ENCODE results near the gene ALDH1A2. TPM values are rescaled to one million over a fixed set of nuclear protein-coding genes. Genes with fewer than 3 reads are reported as not detected.
"Not testable (repeated sequence)": the region's sequence is repeated elsewhere in the genome, so short reads cannot be mapped to it uniquely, and the experiment has no call there.

The ALDH1A2 gene
- total RNA-seq, 1 donor, result 2.1 TPM

DNA sequence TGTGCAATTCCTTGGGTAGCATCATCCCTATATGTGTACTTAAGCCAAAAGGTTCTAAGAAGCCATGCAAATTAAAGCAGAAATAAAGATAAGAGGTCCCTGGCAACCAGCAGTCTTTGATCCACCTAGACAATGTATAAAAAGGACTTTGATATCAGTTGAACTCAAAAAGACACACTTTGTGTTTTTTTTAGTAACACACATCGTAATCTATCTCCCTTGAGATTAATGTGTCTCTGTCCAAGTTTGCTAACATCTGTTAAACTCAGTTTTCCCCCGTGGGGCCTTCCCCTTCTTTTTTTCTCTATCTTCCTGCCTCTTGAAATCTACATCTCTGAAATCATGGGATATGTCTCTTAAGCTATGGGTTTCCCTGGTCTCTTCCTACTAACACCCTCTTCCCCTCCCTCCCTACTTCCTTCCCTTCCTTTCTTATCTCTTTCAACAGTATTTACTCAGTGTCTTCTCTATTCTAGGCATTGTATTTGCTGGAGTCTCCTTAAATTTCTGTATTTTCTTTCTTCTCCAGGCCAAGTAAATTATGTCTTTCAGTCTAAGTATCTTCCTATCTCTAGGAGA is 27.7 kb downstream of the ALDH1A2 start:
- TF ChIP-seq CTCF (IDR thresholded peaks at IDR 0.05; ENCODE audit: insufficient read depth, low read length), result no peak
- H3K4me3 ChIP-seq (ENCODE audit: low read depth, low read length), result no peak overlapping the region
- DNase-seq (ENCODE audit: low read depth), result no peak

GRCh38 chr15:58036579-58036978 is 28.9 kb downstream of the ALDH1A2 start:
- no peak overlapping the region for H3K4me3 ChIP-seq (ENCODE audit: low read depth, low read length)
- no peak for DNase-seq (ENCODE audit: low read depth)
- TF ChIP-seq CTCF (IDR thresholded peaks at IDR 0.05; ENCODE audit: insufficient read depth, low read length), result no peak

DNA sequence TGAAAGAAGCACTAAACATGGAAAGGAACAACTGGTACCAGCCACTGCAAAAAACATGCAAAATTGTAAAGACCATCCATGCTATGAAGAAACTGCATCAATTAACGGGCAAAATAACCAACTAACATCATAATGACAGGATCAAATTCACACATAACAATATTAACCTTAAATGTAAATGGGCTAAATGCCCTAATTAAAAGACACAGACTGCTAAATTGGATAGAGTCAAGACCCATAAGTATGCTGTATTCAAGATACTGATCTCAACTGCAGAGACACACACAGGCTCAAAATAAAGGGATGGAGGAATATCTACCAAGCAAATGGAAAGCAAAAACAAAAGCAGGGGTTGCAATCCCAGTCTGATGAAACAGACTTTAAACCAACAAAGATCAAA is 37.1 kb downstream of the ALDH1A2 start:
- not testable (repeated sequence) for H3K4me3 ChIP-seq (ENCODE audit: low read depth, low read length); DNase-seq (ENCODE audit: low read depth)

DNA sequence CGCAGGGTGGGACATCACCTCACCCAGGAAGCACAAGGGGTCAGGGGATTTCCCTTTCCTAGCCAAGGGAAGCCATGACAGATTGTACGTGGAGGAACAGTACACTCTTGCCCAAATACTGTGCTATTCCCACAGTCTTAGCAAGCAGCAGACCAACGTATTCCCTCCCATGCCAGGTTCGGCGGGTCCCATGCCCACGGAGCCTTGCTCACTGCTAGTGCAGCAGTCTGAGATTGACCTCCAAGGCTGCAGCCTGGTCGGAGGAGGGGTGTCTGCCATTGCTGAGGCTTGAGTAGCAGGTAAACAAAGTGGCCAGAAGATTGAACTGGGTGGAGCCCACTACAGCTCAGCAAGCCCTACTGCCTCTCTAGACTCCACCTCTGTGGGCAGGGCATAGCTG is 39.0 kb downstream of the ALDH1A2 start:
- no peak for DNase-seq (ENCODE audit: low read depth)
- no peak overlapping the region for H3K4me3 ChIP-seq (ENCODE audit: low read depth, low read length)

GRCh38 chr15:58026051-58026450 is 39.5 kb downstream of the ALDH1A2 start:
- no peak overlapping the region for H3K4me3 ChIP-seq (ENCODE audit: low read depth, low read length)
- DNase-seq (ENCODE audit: low read depth), result no peak
- TF ChIP-seq CTCF (IDR thresholded peaks at IDR 0.05; ENCODE audit: insufficient read depth, low read length), result no peak

More for the DNA sequence above, 39.0 kb downstream of the ALDH1A2 start:
- no peak for TF ChIP-seq CTCF (IDR thresholded peaks at IDR 0.05; ENCODE audit: insufficient read depth, low read length)

GRCh38 chr15:58021332-58022230 is 43.9 kb downstream of the ALDH1A2 start:
- no peak overlapping the region for H3K4me3 ChIP-seq (ENCODE audit: low read depth, low read length)
- TF ChIP-seq CTCF (IDR thresholded peaks at IDR 0.05; ENCODE audit: insufficient read depth, low read length), result no peak
- no peak for DNase-seq (ENCODE audit: low read depth)

DNA sequence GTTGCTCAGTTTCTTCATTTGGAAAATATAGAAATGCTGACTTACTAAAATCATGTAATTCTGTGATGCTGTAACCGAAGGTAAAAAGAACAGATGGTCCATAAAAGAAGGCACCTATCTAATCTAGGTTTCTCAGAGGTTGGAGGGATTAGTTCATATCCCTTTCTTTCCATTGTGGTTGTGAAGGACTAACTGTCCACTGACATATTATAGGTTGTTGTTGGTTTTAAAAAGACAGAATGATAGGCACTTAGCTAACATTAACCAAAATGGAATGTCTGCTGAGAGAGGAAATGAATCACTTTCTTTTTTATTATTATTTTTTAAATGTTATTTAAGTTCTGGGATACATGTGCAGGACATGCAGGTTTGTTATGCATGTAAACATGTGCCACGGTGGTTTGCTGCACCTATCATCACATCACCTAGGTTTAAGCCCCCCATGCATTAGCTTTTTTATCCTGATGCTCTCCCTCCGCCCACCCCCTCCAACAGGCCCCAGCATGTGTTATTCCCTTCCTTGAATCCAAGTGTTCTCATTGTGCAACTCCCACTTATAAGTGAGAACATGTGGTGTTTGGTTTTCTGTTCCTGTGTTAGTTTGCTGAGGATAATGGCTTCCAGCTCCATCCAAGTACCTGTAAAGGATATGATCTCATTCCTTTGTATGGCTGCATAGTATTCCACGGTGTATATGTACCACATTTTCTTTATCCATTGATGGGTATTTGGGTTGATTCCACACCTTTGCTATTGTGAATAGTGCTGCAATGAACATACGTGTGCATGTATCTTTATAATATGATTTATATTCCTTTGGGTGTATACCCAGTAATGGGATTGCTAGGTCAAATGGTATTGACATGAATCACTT is 45.8 kb downstream of the ALDH1A2 start:
- peak; percentile 11 for DNase-seq (ENCODE audit: low read depth)
- H3K4me3 ChIP-seq (ENCODE audit: low read depth, low read length), result no peak overlapping the region
- TF ChIP-seq CTCF (IDR thresholded peaks at IDR 0.05; ENCODE audit: insufficient read depth, low read length), result no peak

Measured in fibroblast of the aortic adventitia (primary cell).